Heart right ventricle (tissue), 16 donors: ENCODE data around the gene FLNC. TPM values are rescaled to one million over a fixed set of nuclear protein-coding genes. Genes with fewer than 3 reads are reported as not detected.

Source experiments
- ATAC-seq, 8 donors: fragments of 200-7000 bp; cut with Tn5 transposase; one replicate each; pipeline ENCODE4 v1.9.1; 2020; ENCODE audit warnings: mild to moderate bottlenecking in 8 of 8, moderate library complexity in 8 of 8, moderate number of reproducible peaks in 1 of 8
- DNase-seq, 2 donors: peaks; one replicate each; pipeline ENCODE4 v3.0.0-alpha.2; 2020
- H3K27ac ChIP-seq, 10 donors: fragments of 200-600 bp; sonication (generic) in 2 of 10; one replicate each; pipeline versions ENCODE4 v1.5.0 to v1.8.0; 2020 to 2022; ENCODE audit warnings: mild to moderate bottlenecking in 3 of 10
- H3K27me3 ChIP-seq, 7 donors: fragments of 200-600 bp; one replicate each; pipeline ENCODE4 v1.8.0; 2021 to 2022; ENCODE audit warnings: mild to moderate bottlenecking in 2 of 7
- H3K36me3 ChIP-seq, 9 donors: fragments of 200-600 bp; sonication (generic) in 1 of 9; one replicate each; pipeline versions ENCODE4 v1.5.0 to v1.8.0; 2020 to 2022; ENCODE audit warnings: mild to moderate bottlenecking in 2 of 9
- H3K4me1 ChIP-seq, 9 donors: fragments of 200-600 bp; sonication (generic) in 1 of 9; one replicate each; pipeline versions ENCODE4 v1.5.0 to v1.8.0; 2020 to 2022; ENCODE audit warnings: mild to moderate bottlenecking in 4 of 9
- H3K4me3 ChIP-seq, 10 donors: fragments of 200-600 bp; sonication (generic) in 2 of 10; one replicate each; pipeline versions ENCODE4 v1.5.0 to v1.8.0; 2020 to 2022; ENCODE audit warnings: mild to moderate bottlenecking in 7 of 10, moderate library complexity in 2 of 10
- H3K9me3 ChIP-seq, 11 donors: fragments of 200-600 bp in 10 of 11; sonication (generic) in 2 of 11; one replicate each; pipeline versions ENCODE4 v1.5.0 to v1.8.0; 2013 to 2022; ENCODE audit warnings: mild to moderate bottlenecking in 2 of 11, control low read depth in 1 of 11, moderate library complexity in 1 of 11
- CTCF ChIP-seq, 9 donors: fragments of 200-600 bp; sonication (generic) in 2 of 9; IDR thresholded peaks; one replicate each; pipeline versions ENCODE4 v1.5.0 to v1.8.0; 2021 to 2022; ENCODE audit warnings: antibody characterized with exemption in 9 of 9, mild to moderate bottlenecking in 5 of 9, moderate library complexity in 1 of 9
- WGBS, 2 donors: extraction: QIAGEN DNeasy Blood & Tissue Kit; methylation state at CpG; one replicate each; pipeline ENCODE4 v1.1.7; 2013; ENCODE audit warnings: inconsistent platforms in 1 of 2; 5-methylcytosine and 5-hydroxymethylcytosine counted together
- intact Hi-C, 10 donors: fragments of 100-400 bp; cut with DNase I; formaldehyde crosslinking; loops; one replicate each; pipeline versions ENCODE4 v1.11.1 to v1.14.2; 2022
- polyA plus RNA-seq, 2 donors: library from polyadenylated mRNA; stranded (reverse); fragments of 200-250 nt; gene quantifications; one replicate each; pipeline ENCODE4 v1.2.3, GENCODE V29; 2013
- total RNA-seq, 10 donors: library from RNA; stranded (reverse); fragmentation: NEBNext Ultra II Directional in 3 of 10; extraction: Animal tissue kit (Norgen Biotek cat#: 25700) in 3 of 10; gene quantifications; one replicate each; pipeline versions ENCODE4 v1.2.1 to v1.2.4, GENCODE V29; 2021 to 2023
- donor health status: Arrhythmogenic right ventricular cardiomyopathy.
- donor health status: ischemic (EF 13 %, LVEDD 7.1; RV severe dilation, severe dysfunction).
- donor health status: healthy with polysubstance abuse.
- donor health status: DM: no; HTN: yes; CAD: no.
- donor health status: DM: no; HTN: no; CAD: no.
- donor health status: ischemic (EF 25% LVEDD 6.9; RV normal size, moderate dysfunction).
- donor health status: ischemic (EF 25% LVEDD 5.7; RV mildly dilated, moderate dysfunction).
- donor health status: healthy.
- donor health status: DM: yes; HTN: yes; CAD: no.
- donor health status: Ischemic cardiomyopathy.
- donor health status: ischemic (EF 35%, LVEDD 5.7; RV mildly dilated, moderate dysfunction).
- donor health status: nonischemic (EF 11% LVEDD 7.7; RV severe dilation, severe dysfunction).
- donor health status: DM: yes; HTN: yes; CAD: no.
- donor health status: PGD.
- donor health status: ischemic (EF 29% LVEDD 5.4; RV normal size, mild dysfunction).
- donor health status: nonischemic (EF 23%, LVEDD 6.1; RV moderate dilation, normal function).

FLNC gene
- total and polyA plus RNA-seq, 12 donors: 223 to 2,445 (median 1,163) TPM

DNA sequence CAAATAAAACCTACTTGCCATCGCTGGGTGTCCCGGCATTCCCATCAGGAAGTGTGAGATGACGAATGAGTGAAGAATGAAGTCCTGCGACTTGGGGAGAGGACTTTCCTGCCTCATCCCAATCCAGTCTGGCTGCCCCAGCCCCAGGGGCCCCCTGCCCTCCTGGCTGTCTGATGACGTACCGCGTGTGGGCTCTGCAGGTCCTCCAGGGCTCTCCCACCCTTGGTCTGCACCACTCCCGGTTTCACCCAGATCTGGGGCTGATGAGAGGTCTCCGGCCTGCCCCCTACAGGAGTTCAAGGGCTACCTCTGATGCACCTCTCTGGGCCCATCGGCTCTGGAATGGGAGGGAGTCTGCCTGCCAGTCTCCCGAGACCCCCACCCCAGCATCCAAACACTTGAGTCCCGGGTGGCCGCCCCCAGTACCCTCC lies 42.2 kb downstream of the FLNC start:
- no peak overlapping the region for H3K27ac ChIP-seq
- H3K27me3 ChIP-seq: peaks cover 0 to 24% (median 0%) of the 10 kb centered on the region in 7 donors
- H3K9me3 ChIP-seq: no peaks in the 10 kb centered on the region
- intact Hi-C loops: loop anchor here in 1 of 10 donors (10.0 kb wide), 1 partner anchor 138 kb away; the partner anchor contains the start of gene CALU
- H3K4me3 ChIP-seq: no peak overlapping the region
- TF ChIP-seq CTCF (IDR thresholded peaks at IDR 0.05): no peak
- 63 to 65% methylated on average over 13 of the region's 13 CpGs for WGBS, 2 donors
- ATAC-seq (no peak), DNase-seq (no peak)
- no peaks in the 10 kb centered on the region for H3K36me3 ChIP-seq
- H3K4me1 ChIP-seq: peaks cover 0 to 29% (median 16%) of the 10 kb centered on the region in 9 donors

GRCh38 chr7:128873234-128873633 lies 43.0 kb downstream of the FLNC start:
- intact Hi-C loops: loop anchor here in 1 of 10 donors (10.0 kb wide), 1 partner anchor 138 kb away; the partner anchor contains the start of gene CALU
- Histone ChIP-seq H3K27ac (no peak overlapping the region), H3K27me3 (peaks cover 0 to 24% (median 0%) of the 10 kb centered on the region in 7 donors), H3K36me3 (no peaks in the 10 kb centered on the region), H3K4me1 (peaks cover 0 to 28% (median 15%) of the 10 kb centered on the region in 9 donors), H3K9me3 (no peaks in the 10 kb centered on the region), H3K4me3 (no peak overlapping the region)
- DNase-seq (no peak), ATAC-seq (no peak)
- 77 to 80% methylated on average over 9 of the region's 9 CpGs for WGBS, 2 donors
- TF ChIP-seq CTCF (IDR thresholded peaks at IDR 0.05): no peak

GRCh38 chr7:128874140-128875031 lies 44.2 kb downstream of the FLNC start:
- no peak for ATAC-seq

More at GRCh38 chr7:128874140-128875031, 44.2 kb downstream of the FLNC start:
- DNase-seq: no peak
- Histone ChIP-seq H3K36me3 (no peaks in the 10 kb centered on the region), H3K9me3 (no peaks in the 10 kb centered on the region), H3K4me3 (no peak overlapping the region), H3K27me3 (peaks cover 0 to 16% (median 0%) of the 10 kb centered on the region in 7 donors), H3K27ac (no peak overlapping the region), H3K4me1 (peaks cover 0 to 17% (median 6%) of the 10 kb centered on the region in 9 donors)
- intact Hi-C loops: loop anchor here in 1 of 10 donors (10.0 kb wide), 1 partner anchor 140 kb away; the partner anchor contains the start of gene CALU
- WGBS, 2 donors: 83 to 86% methylated on average over 22 of the region's 22 CpGs
- TF ChIP-seq CTCF (IDR thresholded peaks at IDR 0.05): no peak
